GM20000 (cell line): Measurements from ENCODE around the gene MSRB3.
"Not testable (repeated sequence)": the region's sequence is repeated elsewhere in the genome, so short reads cannot be mapped to it uniquely, and the experiment has no call there.

Experiments used
- DNase-seq: peaks from one replicate; pipeline ENCODE4 v3.0.0; 2012; ENCODE audit warnings: low spot score
- CTCF ChIP-seq: IDR thresholded peaks from 2 replicates; pipeline ENCODE4 v1.5.1; 2012; ENCODE audit warnings: mild to moderate bottlenecking, control low read depth; ENCODE audit errors: extremely low read depth, missing control alignments

The MSRB3 gene

DNA sequence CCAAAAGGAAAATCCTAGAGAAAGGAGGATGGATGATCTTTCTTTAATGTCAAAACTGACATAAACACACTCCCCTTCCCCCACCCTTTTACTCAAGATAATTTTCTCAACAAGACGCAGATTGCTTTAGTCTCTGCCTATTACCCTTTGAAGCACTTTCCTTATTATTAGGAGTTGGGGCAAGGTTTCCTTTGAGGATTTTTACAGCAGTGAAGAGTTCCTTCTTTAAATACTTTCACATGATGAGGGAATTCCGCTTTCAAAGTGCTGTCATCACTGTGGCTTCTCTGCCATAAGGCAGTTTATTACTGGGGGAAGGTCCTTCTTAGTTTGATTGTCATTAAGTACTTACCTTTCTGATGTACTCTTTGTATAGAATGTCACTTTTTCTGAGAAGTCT, 172.1 kb downstream of the MSRB3 start:
- TF ChIP-seq CTCF: no peak
- DNase-seq: no peak

GRCh38 chr12:65454115-65454787, 175.8 kb downstream of the MSRB3 start:
- no peak for DNase-seq
- no peak for TF ChIP-seq CTCF

DNA sequence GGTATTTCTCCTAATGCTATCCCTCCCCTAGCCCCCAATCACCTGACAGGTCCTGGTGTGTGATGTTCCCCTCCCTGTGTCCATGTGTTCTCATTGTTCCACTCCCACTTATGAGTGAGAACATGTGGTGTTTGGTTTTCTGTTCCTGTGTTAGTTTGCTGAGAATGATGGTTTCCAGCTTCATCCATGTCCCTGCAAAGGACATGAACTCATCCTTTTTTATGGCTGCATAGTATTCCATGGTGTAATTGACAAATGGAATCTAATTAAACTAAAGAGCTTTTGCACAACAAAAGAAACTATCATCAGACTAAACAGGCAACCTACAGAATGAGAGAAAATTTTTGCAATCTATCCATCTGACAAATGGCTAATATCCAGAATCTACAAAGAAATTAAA, 178.9 kb downstream of the MSRB3 start:
- DNase-seq: not testable (repeated sequence)

- no peak for DNase-seq
- no peak for TF ChIP-seq CTCF
Observed at GRCh38 chr12:65458718-65459117, 180.2 kb downstream of the MSRB3 start.

- DNase-seq: no peak
Observed at GRCh38 chr12:65459545-65459944, 181.1 kb downstream of the MSRB3 start.

GRCh38 chr12:65460063-65460462, 181.6 kb downstream of the MSRB3 start:
- no peak for DNase-seq
- no peak for TF ChIP-seq CTCF

More at GRCh38 chr12:65459545-65459944, 181.1 kb downstream of the MSRB3 start:
- no peak for TF ChIP-seq CTCF

DNA sequence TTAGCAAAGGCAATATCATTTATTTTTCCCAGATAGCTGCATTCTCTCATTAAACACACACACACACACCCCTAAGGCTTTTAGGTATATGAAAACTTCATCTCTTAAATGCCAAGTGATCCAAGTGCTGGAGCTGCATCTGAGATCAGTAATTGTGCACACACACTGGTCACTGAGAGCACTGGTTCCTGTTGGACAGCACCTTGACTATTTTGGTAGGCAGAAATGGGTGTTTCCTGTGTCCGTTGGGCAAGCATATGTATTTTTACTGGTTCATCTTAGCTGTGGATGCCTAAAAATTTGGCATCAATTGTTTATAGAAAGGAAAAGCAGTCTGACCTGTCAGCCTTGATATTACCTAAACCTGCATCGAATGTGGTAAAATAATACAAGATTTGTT, 182.5 kb downstream of the MSRB3 start:
- TF ChIP-seq CTCF: no peak
- no peak for DNase-seq

DNA sequence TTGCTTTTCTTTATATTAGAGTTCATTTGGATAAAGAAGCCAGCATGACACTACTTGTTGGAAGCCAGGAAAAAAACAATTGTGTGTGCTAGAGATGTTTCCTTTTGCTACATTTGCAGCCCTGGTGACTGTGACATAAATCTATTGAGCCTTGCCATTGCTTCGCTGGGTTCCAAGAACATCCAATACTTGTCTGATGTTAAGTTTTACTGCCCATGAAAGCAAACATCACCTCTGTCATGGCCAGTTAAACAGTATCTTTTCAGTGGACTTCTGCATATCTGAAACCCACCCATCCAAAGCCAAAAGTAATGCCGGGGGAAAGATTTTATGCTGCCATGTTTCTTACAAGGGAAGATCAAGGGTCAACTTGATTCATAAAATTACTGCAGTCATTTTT, 184.0 kb downstream of the MSRB3 start:
- TF ChIP-seq CTCF: no peak
- DNase-seq: no peak
